DND-41 (cell line): Measurements from ENCODE around the gene GRAMD2A.

Source experiments
- ATAC-seq: fragments of 200-7000 bp; cut with Tn5 transposase; 3 replicates; pipeline ENCODE4 v1.9.1; 2021; ENCODE audit warnings: low read depth; ENCODE audit not compliant: insufficient read depth
- DNase-seq: peaks from one replicate; pipeline ENCODE4 v3.0.0-alpha.2; 2020
- H2AFZ ChIP-seq: 2 replicates; pipeline ENCODE4 v1.6.0; 2012; ENCODE audit warnings: low read depth, low read length
- H3K27ac ChIP-seq: 2 replicates; pipeline ENCODE4 v1.5.1; 2012; ENCODE audit warnings: low read length, inconsistent platforms
- H3K27me3 ChIP-seq: fragments of 200-600 bp; sonication (generic); 2 replicates; pipeline ENCODE4 v1.6.0; 2012; ENCODE audit warnings: low read length, mild to moderate bottlenecking, inconsistent platforms; ENCODE audit not compliant: insufficient read depth, poor library complexity
- H3K36me3 ChIP-seq: 2 replicates; pipeline ENCODE4 v1.5.1; 2012; ENCODE audit warnings: low read length, inconsistent platforms; ENCODE audit not compliant: insufficient read depth
- H3K4me1 ChIP-seq: 2 replicates; pipeline ENCODE4 v1.5.1; 2012; ENCODE audit warnings: mild to moderate bottlenecking, low read length; ENCODE audit not compliant: insufficient read depth
- H3K4me2 ChIP-seq: 2 replicates; pipeline ENCODE4 v1.6.0; 2012; ENCODE audit warnings: mild to moderate bottlenecking, moderate library complexity, low read length, inconsistent platforms; ENCODE audit not compliant: insufficient read depth
- H3K4me3 ChIP-seq, 2 experiments: fragments of 200-600 bp in 1 of 2; shearing (Covaris generic) in 1 of 2; 2 replicates each; pipeline ENCODE4 v1.5.1; 2012 to 2016; ENCODE audit warnings: inconsistent platforms in 2 of 2, low read length in 2 of 2, mild to moderate bottlenecking in 2 of 2, low read depth in 1 of 2, moderate library complexity in 1 of 2
- H3K79me2 ChIP-seq: 2 replicates; pipeline ENCODE4 v1.6.0; 2012; ENCODE audit warnings: low read length, inconsistent platforms; ENCODE audit not compliant: insufficient read depth
- H3K9ac ChIP-seq: 2 replicates; pipeline ENCODE4 v1.6.0; 2012; ENCODE audit warnings: low read depth, mild to moderate bottlenecking, inconsistent platforms, low read length, moderate library complexity
- H3K9me3 ChIP-seq: 2 replicates; pipeline ENCODE4 v1.5.1; 2012; ENCODE audit warnings: low read length, moderate library complexity, mild to moderate bottlenecking, inconsistent platforms; ENCODE audit not compliant: insufficient read depth, severe bottlenecking
- H4K20me1 ChIP-seq: 2 replicates; pipeline ENCODE4 v1.6.0; 2012; ENCODE audit warnings: low read length; ENCODE audit not compliant: insufficient read depth
- CTCF ChIP-seq: IDR thresholded peaks from 2 replicates; pipeline ENCODE4 v1.5.1; 2012; ENCODE audit warnings: borderline replicate concordance, low read length, moderate library complexity, mild to moderate bottlenecking; ENCODE audit not compliant: poor library complexity, severe bottlenecking; ENCODE audit errors: extremely low read depth
- EZH2 ChIP-seq: IDR thresholded peaks from 3 replicates; pipeline ENCODE4 v1.6.1; 2012; ENCODE audit warnings: borderline replicate concordance, low read depth, mild to moderate bottlenecking, moderate library complexity, low read length, inconsistent platforms; ENCODE audit not compliant: severe bottlenecking

The GRAMD2A gene

GRCh38 chr15:72205896-72206676 is 8.5 kb upstream of the GRAMD2A start:
- Histone ChIP-seq H3K4me3 (no peak overlapping the region), H3K9ac (no peak overlapping the region), H3K27me3 (no peaks in the 10 kb centered on the region), H3K36me3 (peaks cover 98% of the 10 kb centered on the region), H2AFZ (no peak overlapping the region), H3K4me1 (no peaks in the 10 kb centered on the region), H3K4me2 (no peak overlapping the region), H4K20me1 (peaks cover 76% of the 10 kb centered on the region), H3K27ac (no peak overlapping the region), H3K9me3 (no peaks in the 10 kb centered on the region), H3K79me2 (peaks cover 2% of the 10 kb centered on the region; the same call in 1 of the 2 replicates)
- ATAC-seq, result no peak
- TF ChIP-seq CTCF (no peak), EZH2 (no peak)
- DNase-seq, result no peak

- no peaks in the 10 kb centered on the region for H3K27me3 ChIP-seq
- ATAC-seq (no peak), DNase-seq (no peak)
- H3K9me3 ChIP-seq, result no peaks in the 10 kb centered on the region
- H3K4me3 ChIP-seq, result no peak overlapping the region
- TF ChIP-seq EZH2 (no peak), CTCF (no peak)
- H3K36me3 ChIP-seq, result peaks cover 98% of the 10 kb centered on the region
- H3K27ac ChIP-seq, result no peak overlapping the region
- H3K9ac ChIP-seq, result no peak overlapping the region
- no peak overlapping the region for H3K4me2 ChIP-seq
- no peak overlapping the region for H2AFZ ChIP-seq
- H4K20me1 ChIP-seq, result peaks cover 78% of the 10 kb centered on the region
- H3K4me1 ChIP-seq, result no peaks in the 10 kb centered on the region
- H3K79me2 ChIP-seq, result 0 out of 2 replicates have a peak, but pooled peaks cover 2% of the 10 kb centered on the region
These were observed 7.7 kb upstream of the GRAMD2A start for GRCh38 chr15:72205273-72205672.

- H3K79me2 ChIP-seq, result no peaks in the 10 kb centered on the region
- no peak for DNase-seq
- TF ChIP-seq CTCF, result no peak
- TF ChIP-seq EZH2, result no peak
- no peaks in the 10 kb centered on the region for H3K4me1 ChIP-seq
- H2AFZ ChIP-seq, result no peak overlapping the region
- no peak for ATAC-seq
- H3K27me3 ChIP-seq, result no peaks in the 10 kb centered on the region
- no peak overlapping the region for H3K9ac ChIP-seq
- H4K20me1 ChIP-seq, result peaks cover 72% of the 10 kb centered on the region
- no peak overlapping the region for H3K27ac ChIP-seq
- peaks cover 100% of the 10 kb centered on the region for H3K36me3 ChIP-seq
- no peak overlapping the region for H3K4me3 ChIP-seq
- no peaks in the 10 kb centered on the region for H3K9me3 ChIP-seq
- H3K4me2 ChIP-seq, result no peak overlapping the region
These were observed 5.9 kb upstream of the GRAMD2A start for GRCh38 chr15:72203507-72203837.
